MCF 10A (cell line): ENCODE results near the gene TUBGCP6. TPM values are rescaled to one million over a fixed set of nuclear protein-coding genes. Genes with fewer than 3 reads are reported as not detected.
A peak's percentile ranks its signal among the peaks of the same experiment; 100 is the strongest.

Experiments
- BruUV-seq: library from RNA; stranded (reverse); fragments of 400-500 nt; replicated peaks from 2 replicates; lab custom pipeline; 2021; lab: Mats Ljungman, UMichigan
- CTCF ChIA-PET: fragments of 300-600 bp; sonication (Branson Sonifier 250); formaldehyde crosslinking; extraction: SDS; loops from one replicate; lab custom pipeline; 2021; ENCODE audit warnings: antibody characterized with exemption, inconsistent platforms; lab: Yijun Ruan, JAX
- POLR2A ChIA-PET: fragments of 300-600, 350-650 bp; sonication (Branson Sonifier 250); formaldehyde crosslinking; extraction: SDS; loops from one replicate; lab custom pipeline; 2020; ENCODE audit warnings: antibody characterized with exemption, inconsistent platforms; lab: Yijun Ruan, JAX
- DNase-seq: peaks from one replicate; pipeline ENCODE4 v3.0.0-alpha.2; 2018; ENCODE audit not compliant: unreplicated experiment
- H3K27ac Mint-ChIP-seq: one replicate; pipeline ENCODE4 v1.8.0; 2022; ENCODE audit warnings: mild to moderate bottlenecking, low read depth, mixed read lengths; ENCODE audit not compliant: unreplicated experiment
- H3K27me3 Mint-ChIP-seq: one replicate; pipeline ENCODE4 v1.8.0; 2022; ENCODE audit warnings: mixed read lengths; ENCODE audit not compliant: insufficient read depth, unreplicated experiment
- H3K36me3 Mint-ChIP-seq: one replicate; pipeline ENCODE4 v1.8.0; 2022; ENCODE audit warnings: mild to moderate bottlenecking, moderate library complexity, mixed read lengths; ENCODE audit not compliant: insufficient read depth, unreplicated experiment
- H3K4me1 Mint-ChIP-seq: one replicate; pipeline ENCODE4 v1.8.0; 2022; ENCODE audit warnings: mixed read lengths; ENCODE audit not compliant: insufficient read depth, unreplicated experiment
- H3K4me3 Mint-ChIP-seq: one replicate; pipeline ENCODE4 v1.8.0; 2022; ENCODE audit warnings: mild to moderate bottlenecking, moderate library complexity, mixed read lengths; ENCODE audit not compliant: unreplicated experiment
- H3K9me3 Mint-ChIP-seq: one replicate; pipeline ENCODE4 v1.8.0; 2022; ENCODE audit warnings: mixed read lengths; ENCODE audit not compliant: unreplicated experiment
- intact Hi-C: fragments of 100-400 bp; cut with micrococcal nuclease; formaldehyde crosslinking; loops from 2 replicates; pipeline ENCODE4 v1.14.1; 2022
- total RNA-seq: library from RNA; stranded (reverse); gene quantifications from 2 replicates; pipeline ENCODE4 v1.2.3, GENCODE V29; 2022
- TF ChIP-seq, protein P1 (sequence below): fragments of 200-600 bp; IDR thresholded peaks from one replicate; pipeline ENCODE4 v1.8.0; 2022; ENCODE audit warnings: antibody characterized with exemption, mild to moderate bottlenecking; ENCODE audit not compliant: unreplicated experiment

The TUBGCP6 gene
- total RNA-seq, 1 experiment from 2014 or later, result 27.9 TPM

DNA sequence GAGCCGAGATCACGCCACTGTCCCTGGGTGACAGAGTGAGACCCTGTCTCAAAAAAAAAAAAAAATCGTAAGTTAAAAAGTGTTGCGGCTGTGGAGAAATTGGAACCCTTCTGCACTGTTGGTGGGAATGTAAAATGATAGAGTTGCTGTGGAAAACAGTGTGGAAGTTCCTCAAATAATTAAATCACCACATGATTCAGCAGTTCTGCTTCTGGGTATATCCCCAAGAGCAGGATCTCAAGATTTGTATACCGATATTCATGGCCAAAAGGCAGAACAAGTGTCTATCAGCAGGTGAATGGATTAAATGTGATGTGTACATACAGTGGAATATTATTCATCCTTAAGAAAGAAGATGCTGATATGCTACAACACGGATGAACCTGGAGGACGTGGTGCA lies 40.3 kb downstream of the TUBGCP6 start:
- Mint-ChIP-seq H3K27me3 (no peaks in the 10 kb centered on the region), H3K4me1 (peaks cover under 1% of the 10 kb centered on the region), H3K4me3 (no peak overlapping the region), H3K36me3 (peaks cover 65% of the 10 kb centered on the region), H3K9me3 (no peaks in the 10 kb centered on the region), H3K27ac (peak overlapping the region; percentile 8)
- BruUV-seq, result no TSS peak
- CTCF ChIA-PET, result interaction anchor here (0.7 to 1.7 kb wide), 4 partner anchors 55 to 58 kb away, joined by 3 to 6 read pairs (median 4); no protein-coding TSS in a partner anchor
- POLR2A ChIA-PET, result interaction anchor here (1.4 kb wide), 1 partner anchor 14 kb away, joined by 7 read pairs; no protein-coding TSS in a partner anchor
- no peak for DNase-seq
- TF ChIP-seq, protein P1, sequence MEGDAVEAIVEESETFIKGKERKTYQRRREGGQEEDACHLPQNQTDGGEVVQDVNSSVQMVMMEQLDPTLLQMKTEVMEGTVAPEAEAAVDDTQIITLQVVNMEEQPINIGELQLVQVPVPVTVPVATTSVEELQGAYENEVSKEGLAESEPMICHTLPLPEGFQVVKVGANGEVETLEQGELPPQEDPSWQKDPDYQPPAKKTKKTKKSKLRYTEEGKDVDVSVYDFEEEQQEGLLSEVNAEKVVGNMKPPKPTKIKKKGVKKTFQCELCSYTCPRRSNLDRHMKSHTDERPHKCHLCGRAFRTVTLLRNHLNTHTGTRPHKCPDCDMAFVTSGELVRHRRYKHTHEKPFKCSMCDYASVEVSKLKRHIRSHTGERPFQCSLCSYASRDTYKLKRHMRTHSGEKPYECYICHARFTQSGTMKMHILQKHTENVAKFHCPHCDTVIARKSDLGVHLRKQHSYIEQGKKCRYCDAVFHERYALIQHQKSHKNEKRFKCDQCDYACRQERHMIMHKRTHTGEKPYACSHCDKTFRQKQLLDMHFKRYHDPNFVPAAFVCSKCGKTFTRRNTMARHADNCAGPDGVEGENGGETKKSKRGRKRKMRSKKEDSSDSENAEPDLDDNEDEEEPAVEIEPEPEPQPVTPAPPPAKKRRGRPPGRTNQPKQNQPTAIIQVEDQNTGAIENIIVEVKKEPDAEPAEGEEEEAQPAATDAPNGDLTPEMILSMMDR, result no peak
- intact Hi-C loops, result no loop called here

DNA sequence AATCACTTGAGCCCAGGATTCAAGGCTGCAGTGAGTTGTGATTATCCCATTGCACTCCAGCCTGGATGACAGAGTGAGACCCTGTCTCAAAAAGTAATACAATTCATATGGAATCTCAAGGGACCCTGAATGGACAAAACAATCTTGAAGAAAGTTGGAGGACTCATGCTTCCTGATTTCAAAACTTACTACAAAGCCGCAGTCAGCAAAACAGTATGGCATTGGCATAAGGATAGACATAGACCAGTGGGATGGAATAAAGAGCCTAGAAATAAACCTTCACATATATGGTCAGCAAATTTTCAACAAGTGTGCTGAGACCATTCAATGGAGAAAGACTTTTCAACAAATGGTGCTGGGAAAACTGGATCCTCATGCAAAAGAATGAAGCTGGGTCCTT lies 41.5 kb downstream of the TUBGCP6 start:
- Mint-ChIP-seq H3K4me1 (no peaks in the 10 kb centered on the region), H3K27me3 (no peaks in the 10 kb centered on the region), H3K36me3 (peaks cover 57% of the 10 kb centered on the region), H3K4me3 (no peak overlapping the region), H3K27ac (no peak overlapping the region), H3K9me3 (no peaks in the 10 kb centered on the region)
- intact Hi-C loops, result no loop called here
- ChIA-PET CTCF (interaction anchor here (0.6 to 1.7 kb wide), 4 partner anchors 8 to 151 kb away, joined by 4 to 6 read pairs (median 4); no protein-coding TSS in a partner anchor), POLR2A (interaction anchor here (0.9 to 1.4 kb wide), 2 partner anchors 13 to 17 kb away, joined by 3 to 7 read pairs; no protein-coding TSS in a partner anchor)
- DNase-seq, result no peak
- BruUV-seq, result no TSS peak
- TF ChIP-seq, protein P1, result no peak

DNA sequence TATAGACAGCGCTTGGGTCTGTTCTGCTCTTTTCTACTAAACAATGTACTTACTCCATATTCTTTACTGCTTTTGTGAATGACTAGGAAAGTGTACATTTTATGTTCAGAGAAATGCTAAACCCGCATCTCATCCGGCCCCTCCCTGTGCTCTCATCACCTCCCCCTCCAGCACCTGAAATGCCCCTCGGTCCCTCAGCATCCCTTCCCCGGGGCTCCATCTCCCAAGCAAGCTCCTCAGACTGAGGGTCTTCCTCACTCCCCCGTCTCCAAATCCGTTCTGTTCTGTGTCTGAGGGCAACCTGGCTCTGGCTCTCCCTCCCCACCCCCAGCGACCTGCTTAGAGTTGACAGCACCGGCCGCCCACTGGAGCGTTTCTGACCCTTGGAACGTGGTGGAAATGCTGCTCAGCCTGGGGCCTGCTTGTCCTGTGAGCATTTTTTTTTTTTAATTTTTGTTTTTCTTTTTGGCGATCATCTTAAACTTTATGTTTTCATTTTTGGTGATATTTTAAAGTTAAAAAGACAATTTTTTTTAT lies 42.6 kb downstream of the TUBGCP6 start:
- CTCF ChIA-PET, result interaction anchor here (1.1 to 1.2 kb wide), 3 partner anchors 9 to 158 kb away, joined by 4 to 6 read pairs (median 6); no protein-coding TSS in a partner anchor
- no TSS peak for BruUV-seq
- peak overlapping the region; percentile 49 for H3K27ac Mint-ChIP-seq

More for the DNA sequence above, 42.6 kb downstream of the TUBGCP6 start:
- Mint-ChIP-seq H3K4me3 (peak overlapping the region; percentile 72), H3K4me1 (no peaks in the 10 kb centered on the region), H3K27me3 (no peaks in the 10 kb centered on the region), H3K36me3 (peaks cover 49% of the 10 kb centered on the region), H3K9me3 (no peaks in the 10 kb centered on the region)
- POLR2A ChIA-PET, result interaction anchor here (0.7 to 1.4 kb wide), 7 partner anchors 10 to 119 kb away, joined by 3 to 6 read pairs (median 3); no protein-coding TSS in a partner anchor
- TF ChIP-seq, protein P1, result no peak
- intact Hi-C loops, result no loop called here
- no peak for DNase-seq
